Measurements from ENCODE around the gene MACROD2.

The MACROD2 gene

DNA sequence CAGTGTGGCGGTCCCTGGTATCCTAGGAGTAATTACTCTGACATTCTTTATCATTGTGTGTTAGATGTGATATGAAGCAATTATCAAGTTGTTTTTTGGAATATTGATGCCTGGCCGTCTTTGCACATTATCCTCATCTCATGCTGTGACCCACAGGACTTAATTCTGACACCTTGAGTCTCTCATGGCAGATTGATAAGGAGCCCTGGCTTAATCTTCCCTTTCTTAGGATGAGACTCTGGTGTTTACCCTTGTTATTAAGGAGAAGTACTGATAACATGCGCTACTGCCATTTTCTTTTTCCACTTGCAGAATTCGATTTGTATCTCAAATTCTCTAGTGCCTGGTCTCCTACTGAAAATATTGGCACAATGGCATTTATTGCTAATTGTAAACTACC is 1597.8 kb downstream of the MACROD2 start:
- TF ChIP-seq, protein P1, sequence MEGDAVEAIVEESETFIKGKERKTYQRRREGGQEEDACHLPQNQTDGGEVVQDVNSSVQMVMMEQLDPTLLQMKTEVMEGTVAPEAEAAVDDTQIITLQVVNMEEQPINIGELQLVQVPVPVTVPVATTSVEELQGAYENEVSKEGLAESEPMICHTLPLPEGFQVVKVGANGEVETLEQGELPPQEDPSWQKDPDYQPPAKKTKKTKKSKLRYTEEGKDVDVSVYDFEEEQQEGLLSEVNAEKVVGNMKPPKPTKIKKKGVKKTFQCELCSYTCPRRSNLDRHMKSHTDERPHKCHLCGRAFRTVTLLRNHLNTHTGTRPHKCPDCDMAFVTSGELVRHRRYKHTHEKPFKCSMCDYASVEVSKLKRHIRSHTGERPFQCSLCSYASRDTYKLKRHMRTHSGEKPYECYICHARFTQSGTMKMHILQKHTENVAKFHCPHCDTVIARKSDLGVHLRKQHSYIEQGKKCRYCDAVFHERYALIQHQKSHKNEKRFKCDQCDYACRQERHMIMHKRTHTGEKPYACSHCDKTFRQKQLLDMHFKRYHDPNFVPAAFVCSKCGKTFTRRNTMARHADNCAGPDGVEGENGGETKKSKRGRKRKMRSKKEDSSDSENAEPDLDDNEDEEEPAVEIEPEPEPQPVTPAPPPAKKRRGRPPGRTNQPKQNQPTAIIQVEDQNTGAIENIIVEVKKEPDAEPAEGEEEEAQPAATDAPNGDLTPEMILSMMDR (conservative IDR thresholded peaks at IDR 0.05; ENCODE audit: low read depth, low read length) = no peak
- no peak for DNase-seq (ENCODE audit: low read depth)
- no peak overlapping the region for H3K4me3 ChIP-seq (ENCODE audit: low read depth, low read length)

DNA sequence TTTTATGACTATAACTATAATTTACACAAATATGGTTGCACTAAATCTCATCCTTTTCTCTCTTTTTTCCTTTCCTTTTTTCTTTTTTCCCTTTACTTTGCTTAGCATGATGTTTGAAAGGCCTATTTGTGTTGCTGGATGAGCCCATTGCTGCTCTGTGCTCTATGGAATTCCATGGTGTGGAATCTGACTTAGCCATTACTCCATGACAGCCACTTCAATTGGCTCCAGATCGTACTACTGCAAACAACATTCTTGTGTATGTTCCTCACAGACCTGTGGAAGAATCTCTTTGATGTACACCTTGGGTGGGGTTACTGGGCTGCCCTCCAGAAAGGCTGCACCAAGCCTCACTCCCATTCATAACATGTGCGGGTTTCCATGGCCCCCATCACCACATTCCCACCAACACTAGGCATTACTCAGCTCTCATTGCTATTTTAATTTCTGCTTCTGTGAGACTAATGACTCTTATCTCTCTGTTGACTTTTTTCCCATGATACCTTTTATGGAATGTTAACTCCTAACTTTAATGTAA is 1598.9 kb downstream of the MACROD2 start:
- H3K4me3 ChIP-seq (ENCODE audit: low read depth, low read length) = no peak overlapping the region
- TF ChIP-seq, protein P1 (conservative IDR thresholded peaks at IDR 0.05; ENCODE audit: low read depth, low read length) = no peak
- DNase-seq (ENCODE audit: low read depth) = no peak

DNA sequence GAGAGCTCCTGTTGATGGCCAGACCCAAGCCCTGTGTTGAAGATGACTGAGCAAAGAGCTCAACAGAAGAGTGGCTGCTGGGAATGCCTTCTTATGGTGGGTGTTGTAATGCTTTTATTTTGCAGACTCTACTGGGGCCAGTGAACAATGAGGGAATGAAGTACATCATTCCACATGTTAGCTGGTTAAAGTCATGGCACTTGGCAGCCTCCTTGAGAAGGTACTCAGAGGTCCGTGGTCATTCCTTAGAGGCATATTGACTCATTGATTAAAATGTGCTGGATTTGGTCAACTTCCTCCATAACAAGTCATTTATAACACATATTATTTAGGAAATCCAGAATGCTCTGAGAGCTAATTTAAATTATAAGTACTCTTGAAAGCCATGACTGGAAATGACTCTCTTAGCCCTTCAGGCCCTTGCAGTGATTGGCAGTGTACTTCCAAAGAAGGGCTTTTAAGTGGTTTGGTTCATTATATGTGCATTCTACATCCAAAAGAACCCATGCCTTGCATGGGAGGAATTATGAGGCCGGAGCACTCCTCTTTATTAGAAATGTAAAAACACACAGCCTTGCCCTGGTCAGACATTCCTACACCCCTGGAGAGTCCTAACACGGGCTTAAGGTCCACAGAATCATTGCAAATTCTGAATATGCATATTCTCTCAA is 1601.0 kb downstream of the MACROD2 start:
- TF ChIP-seq, protein P1 (conservative IDR thresholded peaks at IDR 0.05; ENCODE audit: low read depth, low read length) = no peak
- DNase-seq (ENCODE audit: low read depth) = no peak
- H3K4me3 ChIP-seq (ENCODE audit: low read depth, low read length) = no peak overlapping the region

DNA sequence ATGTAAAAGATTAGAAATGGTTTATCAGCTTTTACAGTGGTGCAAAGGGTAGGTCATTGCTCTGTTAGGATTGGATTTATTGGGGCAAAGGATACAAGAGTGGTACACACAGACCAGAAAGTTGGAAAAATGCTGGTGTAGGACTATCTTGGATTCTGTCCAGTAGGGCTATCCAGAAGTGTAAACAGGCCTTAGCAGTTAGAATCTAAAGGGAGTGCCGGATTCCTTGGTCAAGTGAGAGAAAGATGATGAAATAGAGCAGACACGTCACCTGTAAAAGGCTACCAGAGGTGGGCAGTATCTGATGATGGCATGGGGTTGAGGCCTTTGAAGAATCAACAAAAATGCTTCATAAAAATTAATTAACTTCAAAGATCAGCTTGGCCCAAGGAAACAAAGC is 1602.0 kb downstream of the MACROD2 start:
- no peak for DNase-seq (ENCODE audit: low read depth)
- TF ChIP-seq, protein P1 (conservative IDR thresholded peaks at IDR 0.05; ENCODE audit: low read depth, low read length) = no peak
- H3K4me3 ChIP-seq (ENCODE audit: low read depth, low read length) = no peak overlapping the region

DNA sequence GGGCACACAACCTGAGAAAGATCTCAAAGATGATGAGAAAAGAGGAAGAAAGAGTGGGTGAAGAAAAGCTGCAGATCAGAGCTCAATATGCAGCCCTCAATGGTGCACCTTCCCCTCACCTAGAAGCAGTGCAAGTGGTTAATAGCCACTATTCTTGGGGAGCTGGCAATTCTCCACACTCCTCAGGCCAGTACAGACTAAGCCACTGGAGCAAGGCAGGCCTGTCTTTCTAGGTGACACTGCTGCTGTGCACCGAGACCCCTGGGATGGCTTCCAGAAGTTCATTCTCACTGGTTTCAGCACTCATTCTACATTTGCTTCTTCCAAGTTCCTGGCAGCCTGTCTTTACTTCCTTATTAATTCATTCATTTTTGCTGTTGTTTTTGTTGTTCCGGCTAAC is 1604.6 kb downstream of the MACROD2 start:
- H3K4me3 ChIP-seq (ENCODE audit: low read depth, low read length) = no peak overlapping the region
- DNase-seq (ENCODE audit: low read depth) = no peak
- TF ChIP-seq, protein P1 (conservative IDR thresholded peaks at IDR 0.05; ENCODE audit: low read depth, low read length) = no peak

DNA sequence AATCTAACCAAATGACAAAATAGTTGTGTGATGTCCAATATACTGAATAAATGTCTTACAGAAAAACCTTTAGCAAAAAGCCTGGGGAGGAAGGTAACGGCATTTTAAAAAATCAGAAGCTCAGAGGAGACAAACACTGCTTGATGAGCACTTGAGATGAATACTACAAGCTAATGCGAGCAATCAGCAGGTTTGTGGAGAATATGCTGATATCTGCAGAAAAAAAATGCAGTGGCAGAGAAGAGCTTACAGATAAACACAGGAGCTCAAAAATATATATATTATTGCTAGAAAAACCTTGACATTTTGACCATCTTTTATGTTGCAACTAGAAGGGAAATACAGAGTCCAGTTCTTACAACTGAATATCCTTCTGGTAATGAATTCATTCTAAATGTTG is 1605.2 kb downstream of the MACROD2 start:
- no peak overlapping the region for H3K4me3 ChIP-seq (ENCODE audit: low read depth, low read length)
- TF ChIP-seq, protein P1 (conservative IDR thresholded peaks at IDR 0.05; ENCODE audit: low read depth, low read length) = no peak
- DNase-seq (ENCODE audit: low read depth) = no peak

DNA sequence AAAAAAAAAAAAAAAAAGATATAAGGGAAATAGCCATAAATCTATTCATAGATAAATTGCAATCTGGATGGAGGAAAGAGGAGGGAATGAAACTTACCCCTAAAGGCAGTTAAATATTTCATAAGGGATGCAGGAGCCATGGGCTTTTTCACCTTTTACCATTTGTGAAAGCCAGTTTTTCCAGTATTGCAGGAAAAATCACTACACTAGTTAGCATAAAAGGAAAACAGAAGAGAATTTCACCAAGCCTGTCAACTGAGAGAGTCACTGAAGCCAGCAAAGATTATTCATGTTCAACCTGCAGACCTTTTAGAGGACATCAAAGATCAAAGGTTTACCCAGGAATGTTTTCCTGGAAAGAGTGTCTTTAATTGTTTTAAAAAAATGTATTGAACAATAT is 1608.2 kb downstream of the MACROD2 start:
- TF ChIP-seq, protein P1 (conservative IDR thresholded peaks at IDR 0.05; ENCODE audit: low read depth, low read length) = no peak
- no peak overlapping the region for H3K4me3 ChIP-seq (ENCODE audit: low read depth, low read length)
- DNase-seq (ENCODE audit: low read depth) = no peak
